OCI-LY3 (cell line): ENCODE results near the gene CCN6.

Experiments
- CTCF ChIP-seq: fragments of 200-600, 300-600 bp; sonication (generic); IDR thresholded peaks from 2 replicates; pipeline ENCODE4 v1.5.1; 2014; ENCODE audit warnings: antibody characterized with exemption, low read length, low read depth
- EZH2phosphoT487 ChIP-seq: fragments of 200-600 bp; shearing (Covaris generic); IDR thresholded peaks from 2 replicates; pipeline ENCODE4 v1.6.1; 2018; ENCODE audit warnings: antibody characterized with exemption, mixed run types, low read depth

DNA sequence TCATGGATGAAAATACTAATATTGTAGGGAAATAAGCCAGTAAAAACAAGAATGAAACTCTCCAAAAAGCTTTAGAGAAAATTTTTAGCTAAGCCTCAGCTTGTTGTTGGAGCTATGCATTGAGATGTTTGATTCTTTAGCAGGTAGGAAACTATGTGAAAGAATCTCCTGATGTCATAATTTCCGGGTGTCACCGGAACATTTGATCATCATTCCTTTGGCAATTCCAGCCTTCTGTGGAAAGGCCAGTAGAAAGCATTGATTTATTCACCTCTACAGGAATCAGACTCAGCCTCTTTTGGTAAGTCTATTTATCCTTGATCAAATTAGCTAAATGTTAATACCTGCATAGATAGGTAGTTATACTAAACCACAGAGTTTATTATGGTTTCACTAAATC, 43.0 kb downstream of the CCN6 start:
- TF ChIP-seq CTCF (no peak), EZH2phosphoT487 (no peak)
